Measurements from ENCODE around the gene RASGRF1.

The RASGRF1 gene

GRCh38 chr15:78927077-78927790 lies 163.3 kb downstream of the RASGRF1 start:
- peaks cover 26% of the 10 kb centered on the region for H3K4me1 Mint-ChIP-seq
- peaks cover 38% of the 10 kb centered on the region for H3K36me3 Mint-ChIP-seq
- no peak for ATAC-seq (ENCODE audit: low read depth)
- no peak for DNase-seq (ENCODE audit: low spot score in 2 of 2)
- H3K9me3 Mint-ChIP-seq = no peaks in the 10 kb centered on the region
- H3K27ac Mint-ChIP-seq = peak overlapping the region; percentile 28
- H3K4me3 Mint-ChIP-seq = no peak overlapping the region
- no peaks in the 10 kb centered on the region for H3K27me3 Mint-ChIP-seq

GRCh38 chr15:78925956-78926743 lies 164.4 kb downstream of the RASGRF1 start:
- Mint-ChIP-seq H3K9me3 (no peaks in the 10 kb centered on the region), H3K4me1 (peaks cover 26% of the 10 kb centered on the region), H3K27me3 (no peaks in the 10 kb centered on the region), H3K27ac (peak overlapping the region; percentile 28), H3K4me3 (no peak overlapping the region), H3K36me3 (peaks cover 35% of the 10 kb centered on the region)
- DNase-seq (ENCODE audit: low spot score in 2 of 2) (no peak), ATAC-seq (ENCODE audit: low read depth) (no peak)

- H3K27me3 Mint-ChIP-seq = no peaks in the 10 kb centered on the region
- ATAC-seq (ENCODE audit: low read depth) = no peak
- peaks cover 35% of the 10 kb centered on the region for H3K36me3 Mint-ChIP-seq
- H3K4me1 Mint-ChIP-seq = peaks cover 26% of the 10 kb centered on the region
- H3K4me3 Mint-ChIP-seq = no peak overlapping the region
- H3K9me3 Mint-ChIP-seq = no peaks in the 10 kb centered on the region
- DNase-seq (ENCODE audit: low spot score in 2 of 2) = no peak
- H3K27ac Mint-ChIP-seq = peak overlapping the region; percentile 48
Observed at GRCh38 chr15:78925076-78925624, 165.4 kb downstream of the RASGRF1 start.

GRCh38 chr15:78923480-78924360 lies 166.9 kb downstream of the RASGRF1 start:
- Mint-ChIP-seq H3K4me1 (peaks cover 18% of the 10 kb centered on the region), H3K4me3 (no peak overlapping the region), H3K9me3 (no peaks in the 10 kb centered on the region), H3K27me3 (no peaks in the 10 kb centered on the region), H3K36me3 (peaks cover 29% of the 10 kb centered on the region), H3K27ac (peak overlapping the region; percentile 49)
- ATAC-seq (ENCODE audit: low read depth) (no peak), DNase-seq (ENCODE audit: low spot score in 2 of 2) (no peak)

- H3K36me3 Mint-ChIP-seq = peaks cover 25% of the 10 kb centered on the region
- no peaks in the 10 kb centered on the region for H3K9me3 Mint-ChIP-seq
- H3K4me1 Mint-ChIP-seq = peaks cover 14% of the 10 kb centered on the region
- no peak overlapping the region for H3K4me3 Mint-ChIP-seq
- no peak for ATAC-seq (ENCODE audit: low read depth)
- peak overlapping the region; percentile 49 for H3K27ac Mint-ChIP-seq
- no peak for DNase-seq (ENCODE audit: low spot score in 2 of 2)
- H3K27me3 Mint-ChIP-seq = no peaks in the 10 kb centered on the region
Observed at GRCh38 chr15:78923015-78923414, 167.6 kb downstream of the RASGRF1 start.

- Mint-ChIP-seq H3K27ac (peak overlapping the region; percentile 78), H3K27me3 (no peaks in the 10 kb centered on the region), H3K36me3 (peaks cover 20% of the 10 kb centered on the region), H3K4me1 (peaks cover 11% of the 10 kb centered on the region), H3K9me3 (no peaks in the 10 kb centered on the region), H3K4me3 (no peak overlapping the region)
- ATAC-seq (ENCODE audit: low read depth) = no peak
- DNase-seq (ENCODE audit: low spot score in 2 of 2) = no peak
Observed at GRCh38 chr15:78922527-78922926, 168.1 kb downstream of the RASGRF1 start.

GRCh38 chr15:78921940-78922339 lies 168.6 kb downstream of the RASGRF1 start:
- Mint-ChIP-seq H3K4me3 (no peak overlapping the region), H3K36me3 (peaks cover 18% of the 10 kb centered on the region), H3K27me3 (no peaks in the 10 kb centered on the region), H3K9me3 (no peaks in the 10 kb centered on the region), H3K4me1 (peaks cover 9% of the 10 kb centered on the region), H3K27ac (peak overlapping the region; percentile 78)
- no peak for ATAC-seq (ENCODE audit: low read depth)
- DNase-seq (ENCODE audit: low spot score in 2 of 2) = no peak

- Mint-ChIP-seq H3K4me3 (no peak overlapping the region), H3K9me3 (no peaks in the 10 kb centered on the region), H3K36me3 (peaks cover 18% of the 10 kb centered on the region), H3K4me1 (peaks cover 9% of the 10 kb centered on the region), H3K27me3 (no peaks in the 10 kb centered on the region), H3K27ac (peak overlapping the region; percentile 78)
- DNase-seq (ENCODE audit: low spot score in 2 of 2) (no peak), ATAC-seq (ENCODE audit: low read depth) (no peak)
Observed at GRCh38 chr15:78921517-78921916, 169.1 kb downstream of the RASGRF1 start.

GRCh38 chr15:78917888-78918287 lies 172.7 kb downstream of the RASGRF1 start:
- no peaks in the 10 kb centered on the region for H3K27me3 Mint-ChIP-seq
- peaks cover 7% of the 10 kb centered on the region for H3K36me3 Mint-ChIP-seq
- peaks cover 9% of the 10 kb centered on the region for H3K4me1 Mint-ChIP-seq
- ATAC-seq (ENCODE audit: low read depth) (no peak), DNase-seq (ENCODE audit: low spot score in 2 of 2) (no peak)
- no peaks in the 10 kb centered on the region for H3K9me3 Mint-ChIP-seq
- no peak overlapping the region for H3K27ac Mint-ChIP-seq
- no peak overlapping the region for H3K4me3 Mint-ChIP-seq

GRCh38 chr15:78916088-78916487 lies 174.5 kb downstream of the RASGRF1 start:
- no peaks in the 10 kb centered on the region for H3K27me3 Mint-ChIP-seq
- DNase-seq (ENCODE audit: low spot score in 2 of 2) (no peak), ATAC-seq (ENCODE audit: low read depth) (no peak)
- H3K36me3 Mint-ChIP-seq = peaks cover 10% of the 10 kb centered on the region
- peaks cover 12% of the 10 kb centered on the region for H3K4me1 Mint-ChIP-seq
- no peaks in the 10 kb centered on the region for H3K9me3 Mint-ChIP-seq
- no peak overlapping the region for H3K27ac Mint-ChIP-seq
- H3K4me3 Mint-ChIP-seq = no peak overlapping the region

- H3K4me1 Mint-ChIP-seq = peaks cover 12% of the 10 kb centered on the region
- no peaks in the 10 kb centered on the region for H3K27me3 Mint-ChIP-seq
- H3K9me3 Mint-ChIP-seq = no peaks in the 10 kb centered on the region
- ATAC-seq (ENCODE audit: low read depth) (no peak), DNase-seq (ENCODE audit: low spot score in 2 of 2) (no peak)
- no peak overlapping the region for H3K4me3 Mint-ChIP-seq
- no peak overlapping the region for H3K27ac Mint-ChIP-seq
- peaks cover 9% of the 10 kb centered on the region for H3K36me3 Mint-ChIP-seq
Observed at GRCh38 chr15:78915341-78916087, 175.1 kb downstream of the RASGRF1 start.

- no peak for ATAC-seq (ENCODE audit: low read depth)
- Mint-ChIP-seq H3K9me3 (no peaks in the 10 kb centered on the region), H3K36me3 (peaks cover 10% of the 10 kb centered on the region), H3K4me3 (no peak overlapping the region), H3K27ac (peak overlapping the region; percentile 31), H3K27me3 (no peaks in the 10 kb centered on the region), H3K4me1 (peaks cover 20% of the 10 kb centered on the region)
- no peak for DNase-seq (ENCODE audit: low spot score in 2 of 2)
Observed at GRCh38 chr15:78914027-78914764, 176.4 kb downstream of the RASGRF1 start.

GRCh38 chr15:78913012-78913411 lies 177.6 kb downstream of the RASGRF1 start:
- H3K36me3 Mint-ChIP-seq = peaks cover 13% of the 10 kb centered on the region
- no peak overlapping the region for H3K27ac Mint-ChIP-seq

More at GRCh38 chr15:78913012-78913411, 177.6 kb downstream of the RASGRF1 start:
- ATAC-seq (ENCODE audit: low read depth) (no peak), DNase-seq (ENCODE audit: low spot score in 2 of 2) (no peak)
- H3K4me1 Mint-ChIP-seq = peaks cover 22% of the 10 kb centered on the region
- no peaks in the 10 kb centered on the region for H3K27me3 Mint-ChIP-seq
- no peak overlapping the region for H3K4me3 Mint-ChIP-seq
- no peaks in the 10 kb centered on the region for H3K9me3 Mint-ChIP-seq
